ENCODE results near the gene SCD5. TPM values are rescaled to one million over a fixed set of nuclear protein-coding genes. Genes with fewer than 3 reads are reported as not detected.

The SCD5 gene
- total RNA-seq, 2 donors from 2014 or later, result 9.7 to 14.0 TPM

DNA sequence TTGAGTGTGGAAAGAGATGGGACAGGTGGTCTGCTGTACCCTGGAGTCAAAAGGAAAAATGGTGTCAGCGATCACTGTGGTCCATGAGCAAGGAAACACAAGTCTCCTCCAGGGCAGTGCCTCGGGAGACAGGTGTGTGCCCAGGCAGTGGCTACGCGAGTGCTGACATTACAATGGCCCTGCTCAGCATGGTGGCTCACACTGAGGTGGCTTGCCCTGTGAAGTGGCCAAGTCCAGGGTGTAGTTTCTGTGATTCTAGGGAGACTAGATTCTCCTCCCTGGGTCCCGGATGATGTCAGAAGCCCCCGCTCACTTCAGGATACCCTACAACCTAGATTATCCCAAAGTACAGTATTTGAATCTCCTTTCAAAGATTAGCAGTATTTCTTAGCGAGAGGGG lies 192.0 kb downstream of the SCD5 start:
- H3K9me3 ChIP-seq, result no peaks in the 10 kb centered on the region
- TF ChIP-seq, protein P1, sequence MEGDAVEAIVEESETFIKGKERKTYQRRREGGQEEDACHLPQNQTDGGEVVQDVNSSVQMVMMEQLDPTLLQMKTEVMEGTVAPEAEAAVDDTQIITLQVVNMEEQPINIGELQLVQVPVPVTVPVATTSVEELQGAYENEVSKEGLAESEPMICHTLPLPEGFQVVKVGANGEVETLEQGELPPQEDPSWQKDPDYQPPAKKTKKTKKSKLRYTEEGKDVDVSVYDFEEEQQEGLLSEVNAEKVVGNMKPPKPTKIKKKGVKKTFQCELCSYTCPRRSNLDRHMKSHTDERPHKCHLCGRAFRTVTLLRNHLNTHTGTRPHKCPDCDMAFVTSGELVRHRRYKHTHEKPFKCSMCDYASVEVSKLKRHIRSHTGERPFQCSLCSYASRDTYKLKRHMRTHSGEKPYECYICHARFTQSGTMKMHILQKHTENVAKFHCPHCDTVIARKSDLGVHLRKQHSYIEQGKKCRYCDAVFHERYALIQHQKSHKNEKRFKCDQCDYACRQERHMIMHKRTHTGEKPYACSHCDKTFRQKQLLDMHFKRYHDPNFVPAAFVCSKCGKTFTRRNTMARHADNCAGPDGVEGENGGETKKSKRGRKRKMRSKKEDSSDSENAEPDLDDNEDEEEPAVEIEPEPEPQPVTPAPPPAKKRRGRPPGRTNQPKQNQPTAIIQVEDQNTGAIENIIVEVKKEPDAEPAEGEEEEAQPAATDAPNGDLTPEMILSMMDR (IDR thresholded peaks at IDR 0.05), result no peak
- H3K36me3 ChIP-seq, result no peaks in the 10 kb centered on the region
- no peaks in the 10 kb centered on the region for H3K27me3 ChIP-seq
- H3K4me1 ChIP-seq, result no peaks in the 10 kb centered on the region
- no peak overlapping the region for H3K4me3 ChIP-seq
- H3K27ac ChIP-seq, result no peak overlapping the region
- DNase-seq (ENCODE audit: low spot score), result no peak

DNA sequence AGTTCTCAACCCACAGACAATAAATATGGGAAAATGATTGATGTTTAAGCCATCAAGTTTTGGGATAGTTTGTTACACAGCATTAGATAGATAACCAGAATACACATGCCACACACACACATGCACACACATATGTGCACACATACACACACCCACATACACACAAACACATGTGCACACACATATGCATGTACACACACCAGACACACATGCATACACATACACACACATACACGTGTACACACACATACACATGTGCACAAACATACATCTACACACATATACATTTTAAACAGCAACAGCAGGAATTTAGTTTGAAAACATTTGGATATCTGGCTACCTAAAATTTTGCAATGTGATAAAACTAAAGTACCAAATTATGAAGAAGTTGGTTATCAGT lies 194.1 kb downstream of the SCD5 start:
- Histone ChIP-seq H3K4me3 (no peak overlapping the region), H3K4me1 (no peaks in the 10 kb centered on the region), H3K27me3 (no peaks in the 10 kb centered on the region), H3K36me3 (no peaks in the 10 kb centered on the region), H3K9me3 (no peaks in the 10 kb centered on the region), H3K27ac (no peak overlapping the region)
- TF ChIP-seq, protein P1 (IDR thresholded peaks at IDR 0.05), result no peak
- no peak for DNase-seq (ENCODE audit: low spot score)

DNA sequence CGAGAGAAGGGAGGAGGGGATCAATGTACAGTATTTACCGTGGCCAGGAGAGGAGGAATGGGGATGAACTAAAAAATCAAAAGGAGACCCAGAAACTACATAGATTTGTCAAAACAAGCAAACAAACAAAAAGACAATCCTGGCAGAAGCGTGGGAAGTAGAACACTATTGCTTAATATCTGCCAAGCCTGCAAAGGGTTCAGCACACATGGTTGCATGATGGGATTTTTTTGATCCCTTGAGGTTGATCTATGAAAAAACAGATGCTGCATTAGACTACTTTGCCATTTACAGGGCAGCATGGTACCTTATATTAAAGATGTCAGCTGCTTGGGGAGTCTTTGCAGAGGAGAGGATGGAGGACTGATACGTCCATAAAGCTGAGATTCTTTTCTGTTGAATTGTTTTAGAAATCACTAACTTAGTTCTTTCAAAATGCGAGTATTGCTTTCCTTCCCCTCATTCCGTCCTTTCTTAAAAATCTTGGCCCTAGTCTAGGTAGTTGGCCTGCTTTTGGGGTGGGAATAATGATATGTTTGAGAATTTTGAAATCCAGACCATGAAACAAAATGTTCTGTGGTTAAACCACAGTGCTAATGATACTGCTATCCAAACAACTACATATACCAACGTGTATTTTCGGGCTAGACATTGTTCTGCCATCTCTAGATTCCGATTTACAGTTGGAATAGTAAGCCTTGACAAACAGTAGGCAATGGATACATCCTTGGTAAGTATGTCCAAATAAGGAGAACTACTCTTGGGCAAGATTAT lies 197.2 kb downstream of the SCD5 start:
- Histone ChIP-seq H3K27me3 (no peaks in the 10 kb centered on the region), H3K4me1 (no peaks in the 10 kb centered on the region), H3K27ac (no peak overlapping the region), H3K4me3 (no peak overlapping the region), H3K36me3 (no peaks in the 10 kb centered on the region), H3K9me3 (no peaks in the 10 kb centered on the region)
- no peak for DNase-seq (ENCODE audit: low spot score)
- TF ChIP-seq, protein P1 (IDR thresholded peaks at IDR 0.05), result no peak

DNA sequence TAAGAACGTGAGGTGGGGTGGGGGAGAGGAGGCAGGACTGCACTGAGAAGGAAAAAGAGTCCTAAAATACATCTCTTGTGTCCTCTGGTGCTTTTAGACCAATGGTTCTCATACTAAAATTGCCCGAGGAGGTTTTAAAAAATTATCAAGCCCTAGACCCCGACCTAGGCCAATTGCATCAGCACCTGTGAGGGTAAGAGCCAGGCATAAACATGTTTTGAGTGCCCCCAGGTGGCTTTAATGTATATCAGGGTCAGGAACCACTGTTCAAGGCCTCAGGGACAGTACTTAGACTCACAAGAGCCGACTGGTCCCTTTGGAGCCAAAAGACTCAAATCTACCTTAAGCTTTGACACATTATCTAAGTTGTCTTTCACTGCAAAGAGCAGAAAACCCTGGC lies 199.3 kb downstream of the SCD5 start:
- DNase-seq (ENCODE audit: low spot score), result no peak
- no peaks in the 10 kb centered on the region for H3K27me3 ChIP-seq
- TF ChIP-seq, protein P1 (IDR thresholded peaks at IDR 0.05), result no peak
- no peak overlapping the region for H3K4me3 ChIP-seq
- no peaks in the 10 kb centered on the region for H3K9me3 ChIP-seq
- H3K36me3 ChIP-seq, result no peaks in the 10 kb centered on the region
- no peak overlapping the region for H3K27ac ChIP-seq
- H3K4me1 ChIP-seq, result no peaks in the 10 kb centered on the region

DNA sequence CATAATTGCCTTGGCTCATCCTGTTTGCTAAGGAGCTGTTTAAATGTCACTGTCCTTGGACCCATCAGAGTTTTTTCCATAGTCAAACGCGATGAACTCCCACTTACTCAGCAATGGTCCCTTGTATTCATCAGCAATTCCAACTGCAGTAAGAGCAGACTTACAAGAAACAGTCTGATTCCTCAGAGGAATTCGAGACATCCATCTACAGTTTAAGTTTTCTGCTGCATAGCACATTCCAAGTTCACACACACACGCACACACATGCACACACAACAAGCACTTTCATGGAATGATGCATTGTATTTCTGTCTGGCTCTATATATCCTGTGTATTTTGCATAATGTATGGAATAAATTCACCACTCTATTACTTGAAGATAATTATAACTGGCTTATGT lies 204.1 kb downstream of the SCD5 start:
- TF ChIP-seq, protein P1 (IDR thresholded peaks at IDR 0.05), result no peak
- no peak for DNase-seq (ENCODE audit: low spot score)
- no peak overlapping the region for H3K4me3 ChIP-seq
- H3K4me1 ChIP-seq, result no peaks in the 10 kb centered on the region
- H3K27ac ChIP-seq, result no peak overlapping the region
- H3K9me3 ChIP-seq, result no peaks in the 10 kb centered on the region
- H3K36me3 ChIP-seq, result no peaks in the 10 kb centered on the region
- H3K27me3 ChIP-seq, result no peaks in the 10 kb centered on the region

DNA sequence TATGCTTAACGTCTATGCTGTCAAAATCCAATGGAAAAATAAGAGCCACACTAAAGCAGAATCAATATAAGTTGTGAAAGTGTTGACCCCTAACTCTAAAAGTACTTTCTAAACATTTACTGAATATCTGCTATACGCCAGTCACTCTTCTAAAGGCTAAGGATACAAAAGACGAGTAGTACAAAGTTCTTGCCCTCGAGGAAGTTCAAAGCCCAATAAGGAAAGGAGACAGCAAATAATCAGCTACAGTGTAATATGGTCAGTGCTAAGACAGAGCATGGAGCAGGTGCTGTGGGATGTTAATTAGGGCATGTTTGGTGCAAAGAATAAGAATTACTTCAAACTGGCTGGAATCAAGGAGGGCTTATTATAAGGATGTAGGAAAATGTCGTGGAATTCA lies 205.2 kb downstream of the SCD5 start:
- Histone ChIP-seq H3K27me3 (no peaks in the 10 kb centered on the region), H3K9me3 (no peaks in the 10 kb centered on the region), H3K4me3 (no peak overlapping the region), H3K4me1 (no peaks in the 10 kb centered on the region), H3K27ac (no peak overlapping the region), H3K36me3 (no peaks in the 10 kb centered on the region)
- no peak for DNase-seq (ENCODE audit: low spot score)
- TF ChIP-seq, protein P1 (IDR thresholded peaks at IDR 0.05), result no peak

Data from right atrium auricular region (tissue), 2 donors.